ENCODE measurements around the gene BACE2. TPM values are rescaled to one million over a fixed set of nuclear protein-coding genes. Genes with fewer than 3 reads are reported as not detected.
"Not testable (repeated sequence)": the region's sequence is repeated elsewhere in the genome, so short reads cannot be mapped to it uniquely, and the experiment has no call there.

BACE2 gene
- total RNA-seq, 1 donor from 2014 or later: 129 TPM

DNA sequence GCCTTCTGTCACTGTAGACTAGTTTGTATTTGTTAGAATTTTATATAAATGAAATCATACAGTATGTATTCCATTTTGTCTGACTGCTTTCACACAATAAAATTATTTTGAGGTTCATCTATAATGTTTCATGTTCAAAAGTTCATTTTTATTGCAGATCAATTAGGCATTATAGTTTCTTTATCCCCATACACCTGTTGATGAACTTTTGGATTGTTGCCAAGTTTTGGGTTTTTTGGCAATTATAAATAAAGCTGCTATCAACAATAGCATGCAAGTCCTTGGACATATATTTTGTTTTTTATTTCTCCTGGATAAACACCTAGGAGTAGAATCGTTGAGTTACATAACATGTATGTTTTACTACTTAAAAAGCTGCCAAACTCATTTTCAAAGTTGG is 101.6 kb downstream of the BACE2 start:
- DNase-seq (ENCODE audit: low read depth, low spot score): no peak

DNA sequence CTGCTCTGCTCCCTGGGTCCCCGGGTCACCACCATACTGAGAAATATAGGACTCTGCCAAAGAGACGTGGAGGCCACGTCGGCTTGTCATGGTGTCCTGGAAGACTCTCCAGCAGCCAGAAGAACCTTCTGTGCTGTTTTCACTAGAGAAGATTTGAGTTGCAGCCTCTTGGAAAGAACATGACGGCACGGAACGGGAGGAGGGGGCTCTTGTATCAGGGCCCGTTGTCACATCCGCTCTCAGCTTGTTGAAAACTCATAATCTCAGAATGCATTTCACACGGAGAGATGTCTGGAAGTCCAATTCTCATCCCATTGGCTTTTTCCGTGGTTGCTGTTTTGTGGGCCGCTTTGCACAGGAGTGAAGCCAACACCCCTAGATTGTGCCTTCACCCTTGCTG is 109.2 kb downstream of the BACE2 start:
- no peak for DNase-seq (ENCODE audit: low read depth, low spot score)

DNA sequence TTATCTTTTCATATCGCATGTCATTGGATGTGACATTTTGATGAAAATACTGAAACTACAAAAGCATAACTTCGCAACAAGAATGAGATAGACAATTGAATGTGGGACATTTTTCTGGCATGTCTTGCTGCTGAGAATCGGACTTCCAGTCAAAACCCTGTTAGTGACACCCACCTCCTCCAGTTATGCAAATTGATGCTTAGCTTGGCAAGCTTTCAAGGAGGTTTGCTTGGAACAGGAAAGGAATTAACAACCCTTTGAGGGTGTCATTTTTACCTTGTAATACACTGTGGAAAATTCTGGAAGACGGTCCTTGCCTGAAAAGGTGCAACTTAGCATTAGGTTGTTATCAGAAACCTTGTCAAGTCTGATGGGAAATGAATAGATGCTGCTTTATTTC is 109.9 kb downstream of the BACE2 start:
- DNase-seq (ENCODE audit: low read depth, low spot score): no peak

DNA sequence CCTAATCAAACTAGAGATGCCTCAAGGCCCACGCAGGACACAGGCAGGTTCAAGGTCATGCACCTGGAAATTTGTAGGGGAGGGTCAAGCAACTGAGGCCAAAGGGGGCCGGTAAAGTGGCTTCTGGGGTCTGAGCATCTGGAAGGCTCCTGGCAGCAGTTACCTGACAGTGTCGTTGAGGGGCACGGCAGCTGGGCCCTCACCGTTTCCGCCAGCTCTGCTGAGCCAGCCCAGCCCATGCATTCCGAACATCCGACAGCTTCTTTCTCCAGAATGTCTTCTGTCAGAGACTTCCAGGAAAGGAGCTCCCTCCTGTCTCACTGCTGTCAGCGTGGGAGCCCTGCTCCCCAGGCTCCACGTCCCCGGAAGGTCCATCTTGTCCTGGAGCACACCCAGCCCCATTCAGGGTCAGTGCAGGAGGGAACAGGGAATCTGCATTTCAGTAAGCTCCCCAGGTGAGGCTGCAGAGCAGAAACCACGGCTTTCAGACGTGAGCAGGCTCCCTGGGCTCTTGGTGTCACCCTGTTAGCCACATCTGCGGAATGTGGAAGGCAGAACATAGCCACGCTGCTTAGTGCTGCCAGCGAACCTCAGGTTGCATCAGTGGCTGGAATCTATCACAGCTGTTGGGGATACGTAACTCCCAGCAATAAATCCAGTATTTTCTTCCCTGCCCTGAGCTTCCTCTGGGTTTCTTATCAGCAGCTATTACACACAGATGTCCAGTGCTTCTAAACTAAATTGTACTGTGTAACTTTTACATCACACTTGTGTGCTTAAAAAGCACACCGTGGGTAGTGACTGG is 112.4 kb downstream of the BACE2 start:
- DNase-seq (ENCODE audit: low read depth, low spot score): no peak

DNA sequence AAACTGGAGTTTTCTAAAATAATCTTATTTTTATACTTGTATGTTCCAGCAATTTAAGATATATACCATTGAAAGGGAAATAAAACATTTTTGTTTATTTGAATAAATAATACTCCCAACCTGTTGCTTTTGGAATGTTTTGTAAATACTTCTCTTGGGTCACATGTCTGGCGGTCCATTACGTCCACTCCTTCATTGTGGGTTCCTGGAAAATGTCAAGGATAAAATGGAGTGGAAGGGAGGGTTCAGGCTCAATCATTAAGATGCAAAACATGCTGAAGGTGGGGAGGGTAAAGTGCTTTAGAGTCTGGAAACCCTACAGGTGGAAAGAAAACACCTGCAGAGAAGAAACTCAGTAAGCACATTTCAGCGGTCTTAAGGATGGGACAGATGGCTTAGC is 114.5 kb downstream of the BACE2 start:
- DNase-seq (ENCODE audit: low read depth, low spot score): no peak

DNA sequence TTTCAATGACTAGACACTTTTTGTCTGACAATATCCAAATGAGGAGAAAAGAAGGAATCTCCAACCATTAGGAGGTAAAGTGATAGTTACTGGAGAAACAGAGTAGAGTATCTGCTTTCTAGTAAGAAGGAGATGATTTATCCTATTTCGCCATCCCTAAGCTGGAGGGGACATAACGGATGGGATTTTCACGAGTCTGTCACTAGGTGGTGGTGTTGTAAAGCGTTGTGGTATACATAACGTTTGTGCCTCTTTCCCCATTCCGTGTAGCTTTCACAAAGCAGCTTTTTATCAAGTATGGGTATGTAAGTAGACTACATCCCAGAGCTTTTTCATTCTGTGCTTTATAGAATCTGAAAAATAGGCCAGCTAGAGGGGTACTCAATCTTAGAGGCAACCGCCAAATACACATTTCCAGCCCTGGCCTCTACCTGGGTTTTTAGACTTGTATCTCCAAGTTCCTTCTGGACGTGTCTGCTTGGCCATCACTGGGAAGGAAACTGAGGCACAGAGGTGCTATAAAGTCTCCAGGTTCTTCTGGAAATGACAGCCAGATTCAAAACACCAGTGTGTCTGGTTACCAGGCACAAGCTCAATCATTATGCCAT is 115.4 kb downstream of the BACE2 start:
- peak; percentile 37 for DNase-seq (ENCODE audit: low read depth, low spot score)

DNA sequence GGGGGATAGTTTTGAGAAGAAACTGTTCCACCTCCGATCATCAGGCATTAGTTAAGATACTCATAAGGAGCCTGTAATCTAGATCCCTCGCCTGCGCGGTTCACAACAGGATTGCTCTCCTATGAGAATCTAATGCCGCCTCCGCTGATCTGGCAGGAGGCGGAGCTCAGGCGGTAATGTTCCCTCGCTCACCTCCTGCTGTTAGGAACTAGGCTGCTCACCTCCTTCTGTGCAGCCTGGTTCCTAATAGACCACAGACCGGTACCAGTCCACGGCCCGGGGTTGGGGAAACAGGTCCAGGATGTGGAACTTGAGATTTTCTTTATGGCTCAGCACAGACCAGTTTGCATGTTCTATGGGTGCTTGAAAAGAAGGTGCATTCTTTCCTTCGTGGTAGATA is 121.5 kb downstream of the BACE2 start:
- DNase-seq (ENCODE audit: low read depth, low spot score): no peak

DNA sequence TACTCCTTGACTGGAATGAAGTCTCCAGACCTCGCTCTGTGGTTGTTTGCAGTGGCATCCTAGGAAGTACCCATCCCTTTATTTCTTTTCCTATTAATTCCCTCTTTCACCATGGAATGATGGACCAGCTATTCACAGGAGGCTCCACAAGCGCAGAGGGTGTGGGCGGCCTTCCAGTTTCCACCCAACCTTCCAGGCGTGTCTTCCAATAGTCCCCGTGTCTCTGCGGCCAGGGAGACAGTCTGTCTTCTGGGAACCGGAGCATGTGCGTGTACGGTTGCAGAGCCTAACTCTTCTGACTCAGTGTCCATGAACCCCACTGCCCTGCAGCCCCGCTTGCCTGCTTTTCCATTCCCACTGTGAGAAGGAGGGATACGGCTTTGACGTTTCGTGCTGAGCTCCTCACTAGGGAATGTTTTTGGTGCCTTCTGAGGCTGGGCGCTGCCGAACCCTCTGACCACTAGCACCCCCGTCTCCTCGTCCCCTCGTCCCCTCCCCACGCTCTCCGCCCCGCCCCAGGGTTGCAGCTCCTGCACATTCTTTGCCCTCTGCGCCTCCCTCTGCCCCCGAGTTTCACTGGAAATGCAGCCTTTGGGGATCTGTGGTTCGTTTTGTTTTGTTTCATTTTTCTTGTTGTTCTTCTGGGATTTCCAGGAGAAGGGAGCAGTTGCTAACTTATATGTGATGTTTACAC is 122.3 kb downstream of the BACE2 start:
- DNase-seq (ENCODE audit: low read depth, low spot score): no peak

DNA sequence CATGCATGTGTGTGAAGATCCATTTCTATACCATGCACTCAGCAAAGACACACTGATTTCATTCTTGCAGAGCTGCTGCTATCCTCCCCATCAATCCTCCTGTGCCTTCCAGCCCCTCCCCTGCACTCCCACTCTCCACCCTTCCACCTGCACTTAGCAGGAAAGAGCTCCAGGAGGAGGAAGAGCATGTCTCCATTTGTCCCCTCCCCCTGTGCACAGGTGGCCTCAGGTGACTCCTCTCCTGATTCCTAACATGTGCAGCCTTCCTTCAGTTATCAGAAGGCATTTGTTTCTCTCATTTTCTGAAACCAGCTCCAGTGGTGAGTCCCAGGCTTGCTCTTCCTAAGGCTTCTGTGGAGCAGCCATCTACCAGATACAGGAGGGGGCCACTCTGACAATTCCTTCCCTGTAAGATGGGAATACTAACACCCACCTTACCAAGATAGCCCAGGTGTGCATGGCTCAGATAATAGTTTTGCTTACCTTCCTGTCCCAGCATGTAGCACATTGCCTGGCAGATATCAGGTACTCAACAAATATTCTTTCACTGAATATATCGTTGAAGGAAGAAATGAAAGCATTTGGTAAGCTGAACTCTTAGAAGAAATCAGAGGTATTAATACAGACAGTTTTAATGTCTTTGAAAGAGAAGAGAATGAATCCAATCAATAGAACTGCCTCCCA is 126.7 kb downstream of the BACE2 start:
- no peak for DNase-seq (ENCODE audit: low read depth, low spot score)

DNA sequence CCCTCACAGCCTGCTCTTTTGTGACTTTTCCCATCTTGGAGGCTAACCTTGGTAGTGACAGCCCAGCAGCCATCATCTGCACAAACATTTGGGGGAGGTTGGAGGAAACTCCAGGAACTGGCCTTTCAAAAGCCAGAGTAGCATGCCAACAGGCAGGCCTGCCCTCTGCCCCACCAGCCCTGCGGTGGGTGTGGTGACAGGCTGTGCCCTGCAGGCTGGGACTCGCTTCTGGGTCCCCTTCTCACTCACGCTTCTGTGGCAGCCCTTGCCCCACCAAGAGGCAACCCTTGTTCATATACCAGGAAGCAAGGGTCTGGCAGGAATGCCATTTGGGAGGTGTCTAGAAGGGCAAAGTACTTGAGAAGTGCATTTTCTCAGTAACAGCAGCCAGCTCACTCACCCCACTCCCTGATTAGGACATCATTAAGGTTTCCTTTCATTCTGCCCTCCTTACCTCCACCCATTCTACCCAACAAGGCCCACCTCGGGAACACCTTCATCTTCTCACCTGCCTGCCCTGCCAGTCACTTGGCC is 127.8 kb downstream of the BACE2 start:
- DNase-seq (ENCODE audit: low read depth, low spot score): no peak

DNA sequence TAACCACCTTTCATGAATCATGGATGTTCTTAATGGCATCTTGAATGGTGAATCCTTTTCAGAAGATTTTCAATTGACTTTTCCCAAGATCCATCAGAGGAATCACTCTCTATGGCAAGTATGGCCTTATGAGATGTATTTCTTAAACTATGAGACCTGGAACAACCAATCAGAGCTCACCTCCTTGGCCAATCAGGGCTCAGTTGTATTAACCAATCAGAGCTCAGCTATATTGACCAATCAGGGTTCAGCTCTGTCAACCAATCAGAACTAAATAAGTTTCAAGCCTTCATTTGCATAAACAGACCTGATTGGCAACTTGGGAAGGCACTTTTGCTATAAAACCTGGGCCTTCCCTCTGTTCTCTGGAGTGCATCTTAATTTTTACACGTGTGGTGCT is 135.0 kb downstream of the BACE2 start:
- DNase-seq (ENCODE audit: low read depth, low spot score): no peak

DNA sequence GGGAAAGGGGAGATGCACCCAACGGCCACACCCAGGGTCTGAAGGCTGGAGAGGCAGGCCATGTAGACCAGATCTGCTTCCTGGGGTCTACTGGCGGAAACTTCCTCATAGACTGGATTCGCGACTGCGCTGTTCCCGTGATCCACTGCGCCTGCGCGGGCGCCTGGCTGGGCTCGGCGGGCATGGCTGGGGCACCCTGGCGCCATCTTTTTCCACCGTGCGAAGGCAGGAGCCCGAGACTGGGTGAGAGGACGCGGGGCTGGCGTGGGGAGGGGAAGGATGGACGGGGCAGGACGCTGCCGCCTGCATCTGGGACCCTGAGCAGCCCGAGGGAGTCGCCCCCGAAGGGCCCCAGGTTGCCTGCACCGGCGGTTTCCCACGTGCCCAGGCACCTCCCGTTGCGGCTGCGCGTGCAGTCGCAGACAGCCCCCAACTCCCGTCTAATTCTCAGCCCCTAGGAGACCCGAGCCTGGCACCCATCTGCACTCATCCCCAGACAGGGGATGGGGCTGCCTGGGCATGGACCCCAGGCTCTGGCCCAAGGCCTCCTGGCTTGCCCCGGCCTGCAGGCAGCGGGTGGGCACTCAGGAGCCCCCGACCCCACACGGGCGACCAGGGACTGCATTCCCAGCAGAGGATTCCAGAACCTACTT is 136.2 kb downstream of the BACE2 start:
- DNase-seq (ENCODE audit: low read depth, low spot score): no peak

DNA sequence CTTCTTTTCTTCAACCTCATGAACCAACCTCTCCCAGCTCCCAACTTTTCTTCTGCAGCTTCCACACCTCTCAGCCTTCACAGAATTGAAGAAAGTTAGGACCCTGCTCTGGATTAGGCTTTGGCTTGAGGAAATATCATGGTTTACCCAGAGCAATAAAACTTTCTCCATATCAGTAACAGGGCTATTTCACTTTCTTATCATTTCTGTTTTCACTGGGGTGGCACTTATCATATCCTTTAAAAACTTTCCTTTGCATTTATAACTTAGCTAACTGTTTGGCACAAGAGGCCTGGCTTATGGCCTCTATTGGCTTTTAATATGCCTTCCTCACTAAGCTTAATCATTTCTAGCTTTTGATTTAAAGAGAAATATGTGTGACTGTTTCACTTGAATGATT is 139.3 kb downstream of the BACE2 start:
- no peak for DNase-seq (ENCODE audit: low read depth, low spot score)

DNA sequence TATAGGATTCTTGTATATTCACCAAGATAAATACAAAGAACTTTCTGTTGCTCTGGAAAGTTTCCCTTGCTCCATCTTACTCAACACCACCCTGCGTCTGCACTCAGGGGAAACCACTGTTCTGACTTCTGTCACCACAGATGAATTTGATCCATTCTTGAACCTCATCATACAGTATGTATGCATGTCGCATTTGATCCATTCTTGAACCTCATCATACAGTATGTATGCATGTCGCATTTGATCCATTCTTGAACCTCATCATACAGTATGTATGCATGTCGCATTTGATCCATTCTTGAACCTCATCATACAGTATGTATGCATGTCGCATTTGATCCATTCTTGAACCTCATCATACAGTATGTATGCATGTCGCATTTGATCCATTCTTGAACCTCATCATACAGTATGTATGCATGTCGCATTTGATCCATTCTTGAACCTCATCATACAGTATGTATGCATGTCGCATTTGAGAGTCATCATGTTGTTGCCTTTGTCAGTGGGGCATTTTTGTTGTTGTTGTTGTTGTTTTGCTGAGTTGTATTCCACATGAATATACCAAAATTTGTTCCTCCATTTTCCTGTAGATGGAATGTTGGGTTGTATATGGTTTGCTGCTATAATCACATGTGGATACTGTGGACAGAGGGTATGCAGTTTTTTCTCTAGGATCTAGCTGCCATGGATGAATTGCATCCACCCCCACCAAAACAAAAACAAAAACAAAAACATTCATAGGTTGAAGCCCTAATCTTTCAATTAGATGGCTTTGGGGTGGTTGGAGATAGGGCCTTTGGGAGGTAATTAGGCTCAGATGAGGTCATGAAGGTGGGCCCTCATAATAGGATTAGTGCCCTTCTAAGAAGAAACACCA is 145.6 kb downstream of the BACE2 start:
- DNase-seq (ENCODE audit: low read depth, low spot score): not testable (repeated sequence)

DNA sequence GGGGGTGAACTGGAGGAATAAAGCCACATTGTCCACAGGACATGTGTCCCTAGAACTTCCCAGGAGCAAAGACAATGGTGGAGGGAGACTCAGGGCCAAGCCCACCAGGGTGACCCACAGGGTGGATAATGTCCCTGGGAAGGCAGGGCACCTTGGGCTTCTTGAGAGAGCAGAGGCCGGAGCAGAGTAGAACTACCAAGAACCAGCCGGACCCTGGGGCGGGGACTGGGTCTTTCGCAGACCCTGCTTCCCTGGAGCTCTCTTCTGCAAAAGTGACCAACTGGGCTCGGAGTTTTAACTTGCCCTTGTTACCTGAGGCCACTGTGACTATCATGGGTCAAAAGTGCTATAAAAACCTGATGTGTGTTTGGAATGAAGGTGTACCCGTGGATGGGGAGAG is 147.8 kb downstream of the BACE2 start:
- DNase-seq (ENCODE audit: low read depth, low spot score): no peak

DNA sequence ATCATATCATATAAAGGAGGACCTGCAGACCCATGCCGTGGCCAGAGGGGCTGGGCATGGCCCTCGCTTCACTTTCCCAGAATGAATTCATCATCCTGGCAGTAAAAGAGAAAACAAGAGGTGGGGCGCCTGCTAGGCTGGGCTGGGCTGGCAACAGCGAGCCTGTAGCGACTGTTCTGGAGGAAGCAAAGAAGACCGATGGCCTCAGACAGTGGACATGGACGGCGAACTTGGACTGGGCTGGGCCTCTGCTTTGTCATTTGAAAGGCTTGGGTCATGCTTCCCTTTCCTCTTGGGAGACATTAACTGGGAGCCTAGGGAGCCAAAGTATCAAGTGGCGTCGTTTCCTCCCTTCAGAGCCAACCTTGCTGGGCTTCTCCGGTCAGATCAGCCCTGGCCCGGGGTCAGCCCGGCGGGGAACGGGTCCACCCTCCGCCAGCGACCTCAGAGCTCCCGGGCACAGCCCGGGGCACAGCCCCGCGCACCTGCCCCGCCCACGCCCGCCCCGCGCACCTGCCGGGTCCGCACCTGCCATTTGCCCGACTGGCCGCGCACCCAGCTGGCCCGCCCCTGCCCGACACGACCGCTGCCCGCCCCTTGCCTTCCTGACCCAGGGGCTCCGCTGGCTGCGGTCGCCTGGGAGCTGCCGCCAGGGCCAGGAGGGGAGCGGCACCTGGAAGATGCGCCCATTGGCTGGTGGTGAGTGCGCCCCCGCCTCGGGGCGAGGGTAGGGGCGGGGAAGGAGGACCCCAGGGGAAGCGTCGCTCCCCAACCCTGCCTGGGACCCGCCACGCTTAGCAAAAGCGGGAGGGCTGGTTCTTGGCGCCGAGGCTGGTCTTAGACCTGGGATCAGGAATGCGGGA is 148.5 kb downstream of the BACE2 start, which contains the start of gene FAM3B:
Gene FAM3B (plus strand): TSS at position 602 of the 863 bp plus-strand sequence. CDS start 79 bp downstream, at position 681.
- no peak for DNase-seq (ENCODE audit: low read depth, low spot score)

DNA sequence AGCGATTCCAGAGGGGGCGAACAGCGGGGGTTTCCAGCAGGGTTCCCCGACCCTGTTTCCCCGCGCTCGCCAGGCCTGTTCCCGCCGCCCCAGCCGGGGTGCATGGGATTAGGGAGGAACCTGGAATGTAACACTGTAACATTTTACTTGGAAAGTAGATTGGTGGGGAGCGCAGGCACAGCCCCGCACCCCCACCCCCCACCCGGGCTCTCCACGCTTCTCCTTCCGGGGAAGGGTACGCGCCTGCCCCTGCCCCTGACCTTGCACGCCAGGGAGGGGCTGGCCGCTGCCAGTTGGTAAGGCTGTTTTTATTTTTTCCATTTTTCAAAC is 149.1 kb downstream of the BACE2 start:
- DNase-seq (ENCODE audit: low read depth, low spot score): no peak

DNA sequence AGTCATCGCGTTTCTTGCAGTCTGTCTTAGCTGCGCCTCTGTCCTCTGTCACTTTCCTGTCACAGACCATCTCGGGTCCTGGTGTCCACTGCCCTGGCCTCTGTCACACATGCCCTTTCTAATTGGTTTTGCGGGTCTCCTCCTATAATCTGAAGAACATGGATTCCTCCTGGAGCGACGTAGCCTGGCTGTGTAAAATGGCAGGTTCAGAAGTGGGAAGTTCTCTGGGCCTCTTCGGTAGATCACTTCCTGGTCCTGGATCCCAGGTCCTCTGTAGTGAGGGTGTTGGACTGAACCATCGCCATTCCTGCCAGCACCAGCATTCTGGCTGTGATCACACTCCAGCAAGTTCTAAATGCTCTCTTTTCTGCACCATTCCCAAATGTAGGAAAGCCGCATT is 149.5 kb downstream of the BACE2 start:
- DNase-seq (ENCODE audit: low read depth, low spot score): no peak

DNA sequence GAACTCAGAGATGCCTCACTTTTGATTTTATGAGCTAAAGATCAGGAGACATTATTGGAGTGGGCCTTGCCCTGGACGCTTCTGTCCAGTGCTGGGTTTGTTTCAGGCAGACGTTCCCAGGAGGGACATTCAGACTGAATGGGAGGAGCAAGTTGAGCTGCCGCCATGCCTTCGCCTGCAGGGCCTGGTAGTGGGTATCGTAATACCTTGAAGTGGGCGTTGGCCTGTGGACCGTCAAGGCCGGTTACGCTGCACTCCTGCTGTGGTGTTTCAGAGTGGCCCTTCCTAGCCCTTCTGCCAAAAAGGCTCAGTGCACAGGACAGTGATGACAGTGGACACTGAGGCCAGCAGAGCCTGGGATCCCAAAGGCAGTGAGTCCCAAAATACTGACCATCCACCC is 150.3 kb downstream of the BACE2 start:
- DNase-seq (ENCODE audit: low read depth, low spot score): no peak
